ENCODE results near the gene GPR82.

Gene GPR82

GRCh38 chrX:41737065-41737464 lies 13.1 kb downstream of the GPR82 start:
- TF ChIP-seq CTCF (IDR thresholded peaks at IDR 0.05; ENCODE audit: control extremely low read depth, extremely low read depth, low read depth, missing control alignments) = no peak
- no peak for DNase-seq (ENCODE audit: extremely low spot score)
- POLR2A ChIA-PET = no interaction called here
- CTCF ChIA-PET = no interaction called here

DNA sequence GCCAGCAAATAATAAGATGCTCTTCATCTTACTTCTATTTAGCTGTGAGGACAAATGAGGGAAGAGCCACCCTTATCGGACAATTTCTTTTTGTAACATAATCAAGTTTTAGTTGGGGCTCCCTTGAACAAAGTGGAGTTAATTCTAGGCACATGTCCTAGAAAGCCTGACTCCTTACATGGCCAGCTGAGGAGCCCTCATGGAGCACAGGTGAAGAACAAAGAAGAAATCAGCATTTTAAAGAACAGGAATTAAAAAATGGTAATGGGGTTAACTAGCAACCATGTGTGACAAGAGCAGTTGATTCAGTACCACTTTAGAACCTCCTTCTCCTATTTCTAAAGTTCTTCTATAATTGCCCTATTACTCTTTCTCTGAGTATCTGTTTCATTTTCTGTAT lies 15.9 kb downstream of the GPR82 start:
- no peak for TF ChIP-seq CTCF (IDR thresholded peaks at IDR 0.05; ENCODE audit: control extremely low read depth, extremely low read depth, low read depth, missing control alignments)
- ChIA-PET CTCF (no interaction called here), POLR2A (no interaction called here)
- DNase-seq (ENCODE audit: extremely low spot score) = no peak

GRCh38 chrX:41750716-41751115 lies 26.7 kb downstream of the GPR82 start:
- ChIA-PET POLR2A (no interaction called here), CTCF (interaction anchor here (1.4 kb wide), 1 partner anchor 9 kb away, joined by 3 read pairs; no protein-coding TSS in a partner anchor)
- no peak for TF ChIP-seq CTCF (IDR thresholded peaks at IDR 0.05; ENCODE audit: control extremely low read depth, extremely low read depth, low read depth, missing control alignments)
- no peak for DNase-seq (ENCODE audit: extremely low spot score)

DNA sequence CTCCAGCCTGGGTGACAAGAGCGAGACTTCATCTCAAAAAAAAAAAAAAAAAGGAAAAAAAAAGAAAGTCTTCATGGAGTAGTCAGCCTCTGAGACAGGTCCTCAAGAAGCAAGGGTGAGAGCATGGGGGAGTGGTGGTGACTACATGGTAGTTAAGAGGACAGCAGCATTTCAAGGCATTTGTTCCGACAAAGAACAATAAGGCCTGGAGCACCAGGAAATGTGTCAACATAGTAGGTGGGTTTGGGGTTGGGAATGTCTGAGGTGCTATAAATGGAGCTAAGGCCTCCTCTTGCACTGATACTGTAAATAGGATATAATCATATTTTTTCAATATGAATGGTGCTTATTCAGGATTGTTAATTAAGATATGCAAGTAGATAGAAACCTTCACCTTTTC lies 34.4 kb downstream of the GPR82 start:
- ChIA-PET CTCF (interaction anchor here (1.2 to 3.4 kb wide), 4 partner anchors 20 to 200 kb away, joined by 3 to 25 read pairs (median 6); no protein-coding TSS in a partner anchor), POLR2A (no interaction called here)
- no peak for DNase-seq (ENCODE audit: extremely low spot score)
- no peak for TF ChIP-seq CTCF (IDR thresholded peaks at IDR 0.05; ENCODE audit: control extremely low read depth, extremely low read depth, low read depth, missing control alignments)

DNA sequence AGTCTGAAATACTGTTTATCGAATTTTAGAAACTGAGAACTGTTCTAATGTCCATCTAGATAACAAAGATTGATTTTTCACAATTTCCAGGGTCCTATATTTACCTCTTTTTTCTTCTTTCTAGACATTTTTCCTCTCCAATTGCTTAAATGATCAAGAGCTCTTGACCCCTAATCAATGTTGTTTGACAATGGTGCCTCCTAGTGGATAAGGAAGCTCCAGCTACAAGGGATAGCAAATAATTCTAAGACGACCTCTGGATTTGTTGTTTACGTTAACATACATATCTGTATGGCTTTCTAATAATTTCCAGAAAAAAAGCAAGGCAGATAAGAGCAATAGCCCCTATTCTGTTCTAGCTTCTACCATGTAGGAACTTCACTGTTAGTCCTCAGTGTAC lies 35.8 kb downstream of the GPR82 start:
- peak; percentile 48 for TF ChIP-seq CTCF (IDR thresholded peaks at IDR 0.05; ENCODE audit: control extremely low read depth, extremely low read depth, low read depth, missing control alignments)
- peak; percentile 25 for DNase-seq (ENCODE audit: extremely low spot score)
- CTCF ChIA-PET = interaction anchor here (0.7 to 3.4 kb wide), 13 partner anchors 9 to 1215 kb away, joined by 3 to 25 read pairs (median 3); no protein-coding TSS in a partner anchor
- POLR2A ChIA-PET = no interaction called here

DNA sequence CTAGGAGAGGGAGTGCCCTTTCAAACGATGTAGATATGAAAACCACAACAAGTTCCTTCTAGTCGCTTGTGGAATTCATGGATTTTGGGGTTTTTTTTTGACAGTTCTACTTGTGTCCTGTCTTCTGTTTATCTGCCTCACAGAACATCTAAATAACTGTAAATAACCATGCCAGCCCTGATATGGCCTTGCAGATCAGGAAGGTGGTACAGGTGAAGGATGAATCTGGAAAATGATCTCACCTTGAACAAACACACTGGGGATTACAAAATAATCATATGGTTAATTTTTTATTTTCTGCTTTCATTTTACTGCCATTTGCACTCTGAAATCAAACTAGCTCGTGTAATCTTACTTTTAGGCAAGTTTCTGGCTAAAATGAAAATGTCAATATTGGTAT lies 37.2 kb downstream of the GPR82 start:
- ChIA-PET POLR2A (no interaction called here), CTCF (interaction anchor here (1.5 to 3.4 kb wide), 2 partner anchors 203 to 486 kb away, joined by 3 to 25 read pairs; no protein-coding TSS in a partner anchor)
- TF ChIP-seq CTCF (IDR thresholded peaks at IDR 0.05; ENCODE audit: control extremely low read depth, extremely low read depth, low read depth, missing control alignments) = no peak
- DNase-seq (ENCODE audit: extremely low spot score) = no peak

DNA sequence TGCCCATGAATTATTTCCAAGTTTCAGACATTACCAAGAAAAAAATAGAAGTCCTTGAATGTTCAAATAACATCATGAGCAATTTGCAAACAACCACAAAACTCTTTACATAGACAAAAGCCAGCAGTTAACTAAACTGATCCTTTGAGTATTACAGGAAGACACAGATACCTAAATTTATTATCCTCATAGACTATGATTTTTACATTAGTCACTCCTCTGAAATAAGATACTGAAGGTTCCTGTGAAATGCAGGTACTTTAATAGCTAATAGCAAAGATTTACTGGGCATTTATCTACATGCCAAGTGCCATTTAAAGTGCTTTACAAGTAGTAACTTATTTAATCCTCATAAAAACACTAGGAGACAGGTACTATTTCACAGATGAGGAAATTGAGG lies 37.7 kb downstream of the GPR82 start:
- no peak for TF ChIP-seq CTCF (IDR thresholded peaks at IDR 0.05; ENCODE audit: control extremely low read depth, extremely low read depth, low read depth, missing control alignments)
- ChIA-PET POLR2A (no interaction called here), CTCF (no interaction called here)
- no peak for DNase-seq (ENCODE audit: extremely low spot score)
